ENCODE data around the gene OTULIN.

DNA sequence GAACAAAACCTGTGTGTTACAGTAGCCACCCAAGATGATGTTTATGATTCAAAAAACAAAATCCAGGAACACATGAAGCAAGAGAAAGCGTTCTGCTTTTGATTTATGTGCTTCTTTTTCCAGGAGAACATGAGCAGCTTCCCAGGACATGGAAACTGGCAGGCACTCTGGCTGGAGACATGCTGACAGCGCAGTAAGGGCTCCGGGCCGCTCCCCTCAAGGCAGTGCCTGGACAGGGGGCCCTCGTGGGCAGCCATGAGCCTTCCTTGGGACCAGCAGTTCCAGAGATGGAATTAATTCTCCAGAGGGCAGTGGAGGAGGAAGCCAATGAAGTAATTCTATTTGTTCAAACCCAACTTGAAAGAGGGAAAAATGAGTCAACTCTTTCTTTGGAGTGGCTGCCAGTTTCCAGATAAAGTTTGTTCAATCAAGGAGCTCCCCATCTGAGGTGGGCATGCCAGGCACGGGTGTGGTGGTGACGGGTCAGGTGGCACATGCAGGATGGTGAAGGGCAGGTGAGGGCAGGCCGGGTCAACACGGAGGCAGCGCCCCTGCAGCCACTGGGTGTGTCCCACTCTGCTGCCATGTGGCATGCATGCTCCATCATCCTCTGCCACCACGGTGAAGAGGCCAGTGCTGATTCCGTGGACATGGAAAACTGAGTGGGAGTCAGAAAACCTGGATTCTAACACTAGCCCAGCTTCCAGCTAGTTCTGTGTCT lies 83.8 kb downstream of the OTULIN start:
- TF ChIP-seq ZNF350 (tag by site-specific recombination; IDR thresholded peaks at IDR 0.05) (no peak), ZNF10 (tag by site-specific recombination; IDR thresholded peaks at IDR 0.05) (no peak), SP7 (tag by site-specific recombination; IDR thresholded peaks at IDR 0.05) (no peak), ZEB2 (tag by site-specific recombination; IDR thresholded peaks at IDR 0.05) (no peak), ZNF394 (tag by site-specific recombination; IDR thresholded peaks at IDR 0.05; ENCODE audit: borderline replicate concordance) (no peak), ZNF133 (tag by site-specific recombination; IDR thresholded peaks at IDR 0.05) (no peak), ZNF292 (tag by site-specific recombination; IDR thresholded peaks at IDR 0.05; ENCODE audit: borderline replicate concordance, low read depth) (no peak), ZNF121 (tag by site-specific recombination; IDR thresholded peaks at IDR 0.05) (no peak), ZNF548 (tag by site-specific recombination; IDR thresholded peaks at IDR 0.05) (no peak), ZNF138 (tag by site-specific recombination; IDR thresholded peaks at IDR 0.05; ENCODE audit: borderline replicate concordance) (no peak), ZNF501 (tag by site-specific recombination; IDR thresholded peaks at IDR 0.05) (no peak)
- TF ChIP-seq, protein P1, sequence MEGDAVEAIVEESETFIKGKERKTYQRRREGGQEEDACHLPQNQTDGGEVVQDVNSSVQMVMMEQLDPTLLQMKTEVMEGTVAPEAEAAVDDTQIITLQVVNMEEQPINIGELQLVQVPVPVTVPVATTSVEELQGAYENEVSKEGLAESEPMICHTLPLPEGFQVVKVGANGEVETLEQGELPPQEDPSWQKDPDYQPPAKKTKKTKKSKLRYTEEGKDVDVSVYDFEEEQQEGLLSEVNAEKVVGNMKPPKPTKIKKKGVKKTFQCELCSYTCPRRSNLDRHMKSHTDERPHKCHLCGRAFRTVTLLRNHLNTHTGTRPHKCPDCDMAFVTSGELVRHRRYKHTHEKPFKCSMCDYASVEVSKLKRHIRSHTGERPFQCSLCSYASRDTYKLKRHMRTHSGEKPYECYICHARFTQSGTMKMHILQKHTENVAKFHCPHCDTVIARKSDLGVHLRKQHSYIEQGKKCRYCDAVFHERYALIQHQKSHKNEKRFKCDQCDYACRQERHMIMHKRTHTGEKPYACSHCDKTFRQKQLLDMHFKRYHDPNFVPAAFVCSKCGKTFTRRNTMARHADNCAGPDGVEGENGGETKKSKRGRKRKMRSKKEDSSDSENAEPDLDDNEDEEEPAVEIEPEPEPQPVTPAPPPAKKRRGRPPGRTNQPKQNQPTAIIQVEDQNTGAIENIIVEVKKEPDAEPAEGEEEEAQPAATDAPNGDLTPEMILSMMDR (tag by site-specific recombination; IDR thresholded peaks at IDR 0.05): no peak
- TF ChIP-seq, protein P2, sequence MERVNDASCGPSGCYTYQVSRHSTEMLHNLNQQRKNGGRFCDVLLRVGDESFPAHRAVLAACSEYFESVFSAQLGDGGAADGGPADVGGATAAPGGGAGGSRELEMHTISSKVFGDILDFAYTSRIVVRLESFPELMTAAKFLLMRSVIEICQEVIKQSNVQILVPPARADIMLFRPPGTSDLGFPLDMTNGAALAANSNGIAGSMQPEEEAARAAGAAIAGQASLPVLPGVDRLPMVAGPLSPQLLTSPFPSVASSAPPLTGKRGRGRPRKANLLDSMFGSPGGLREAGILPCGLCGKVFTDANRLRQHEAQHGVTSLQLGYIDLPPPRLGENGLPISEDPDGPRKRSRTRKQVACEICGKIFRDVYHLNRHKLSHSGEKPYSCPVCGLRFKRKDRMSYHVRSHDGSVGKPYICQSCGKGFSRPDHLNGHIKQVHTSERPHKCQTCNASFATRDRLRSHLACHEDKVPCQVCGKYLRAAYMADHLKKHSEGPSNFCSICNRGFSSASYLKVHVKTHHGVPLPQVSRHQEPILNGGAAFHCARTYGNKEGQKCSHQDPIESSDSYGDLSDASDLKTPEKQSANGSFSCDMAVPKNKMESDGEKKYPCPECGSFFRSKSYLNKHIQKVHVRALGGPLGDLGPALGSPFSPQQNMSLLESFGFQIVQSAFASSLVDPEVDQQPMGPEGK (tag by site-specific recombination; IDR thresholded peaks at IDR 0.05): no peak
- TF ChIP-seq, protein P3, sequence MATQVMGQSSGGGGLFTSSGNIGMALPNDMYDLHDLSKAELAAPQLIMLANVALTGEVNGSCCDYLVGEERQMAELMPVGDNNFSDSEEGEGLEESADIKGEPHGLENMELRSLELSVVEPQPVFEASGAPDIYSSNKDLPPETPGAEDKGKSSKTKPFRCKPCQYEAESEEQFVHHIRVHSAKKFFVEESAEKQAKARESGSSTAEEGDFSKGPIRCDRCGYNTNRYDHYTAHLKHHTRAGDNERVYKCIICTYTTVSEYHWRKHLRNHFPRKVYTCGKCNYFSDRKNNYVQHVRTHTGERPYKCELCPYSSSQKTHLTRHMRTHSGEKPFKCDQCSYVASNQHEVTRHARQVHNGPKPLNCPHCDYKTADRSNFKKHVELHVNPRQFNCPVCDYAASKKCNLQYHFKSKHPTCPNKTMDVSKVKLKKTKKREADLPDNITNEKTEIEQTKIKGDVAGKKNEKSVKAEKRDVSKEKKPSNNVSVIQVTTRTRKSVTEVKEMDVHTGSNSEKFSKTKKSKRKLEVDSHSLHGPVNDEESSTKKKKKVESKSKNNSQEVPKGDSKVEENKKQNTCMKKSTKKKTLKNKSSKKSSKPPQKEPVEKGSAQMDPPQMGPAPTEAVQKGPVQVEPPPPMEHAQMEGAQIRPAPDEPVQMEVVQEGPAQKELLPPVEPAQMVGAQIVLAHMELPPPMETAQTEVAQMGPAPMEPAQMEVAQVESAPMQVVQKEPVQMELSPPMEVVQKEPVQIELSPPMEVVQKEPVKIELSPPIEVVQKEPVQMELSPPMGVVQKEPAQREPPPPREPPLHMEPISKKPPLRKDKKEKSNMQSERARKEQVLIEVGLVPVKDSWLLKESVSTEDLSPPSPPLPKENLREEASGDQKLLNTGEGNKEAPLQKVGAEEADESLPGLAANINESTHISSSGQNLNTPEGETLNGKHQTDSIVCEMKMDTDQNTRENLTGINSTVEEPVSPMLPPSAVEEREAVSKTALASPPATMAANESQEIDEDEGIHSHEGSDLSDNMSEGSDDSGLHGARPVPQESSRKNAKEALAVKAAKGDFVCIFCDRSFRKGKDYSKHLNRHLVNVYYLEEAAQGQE (tag by site-specific recombination; IDR thresholded peaks at IDR 0.05): no peak
